ENCODE results near the gene BBS4.

Gene BBS4

DNA sequence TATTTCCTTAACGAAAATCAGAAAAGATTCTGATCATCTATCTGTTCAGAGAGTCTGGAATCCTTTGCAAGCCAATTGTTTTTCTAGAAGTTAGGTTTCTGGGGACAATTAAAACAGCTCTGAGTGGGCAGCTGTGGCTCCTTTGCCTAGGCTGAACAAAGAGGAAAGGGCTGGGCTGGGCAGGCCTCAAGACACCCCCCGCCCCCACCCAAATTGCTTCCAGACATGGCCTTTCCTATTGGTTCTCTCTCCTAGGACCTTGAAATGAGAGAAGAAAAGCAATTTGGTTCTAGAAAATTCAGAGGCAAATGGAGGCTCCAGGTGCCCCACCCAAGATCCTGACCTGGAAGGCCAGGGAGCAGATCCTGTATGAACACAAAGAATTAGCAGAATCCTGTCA, 99.8 kb downstream of the BBS4 start:
- TF ChIP-seq, protein P1, sequence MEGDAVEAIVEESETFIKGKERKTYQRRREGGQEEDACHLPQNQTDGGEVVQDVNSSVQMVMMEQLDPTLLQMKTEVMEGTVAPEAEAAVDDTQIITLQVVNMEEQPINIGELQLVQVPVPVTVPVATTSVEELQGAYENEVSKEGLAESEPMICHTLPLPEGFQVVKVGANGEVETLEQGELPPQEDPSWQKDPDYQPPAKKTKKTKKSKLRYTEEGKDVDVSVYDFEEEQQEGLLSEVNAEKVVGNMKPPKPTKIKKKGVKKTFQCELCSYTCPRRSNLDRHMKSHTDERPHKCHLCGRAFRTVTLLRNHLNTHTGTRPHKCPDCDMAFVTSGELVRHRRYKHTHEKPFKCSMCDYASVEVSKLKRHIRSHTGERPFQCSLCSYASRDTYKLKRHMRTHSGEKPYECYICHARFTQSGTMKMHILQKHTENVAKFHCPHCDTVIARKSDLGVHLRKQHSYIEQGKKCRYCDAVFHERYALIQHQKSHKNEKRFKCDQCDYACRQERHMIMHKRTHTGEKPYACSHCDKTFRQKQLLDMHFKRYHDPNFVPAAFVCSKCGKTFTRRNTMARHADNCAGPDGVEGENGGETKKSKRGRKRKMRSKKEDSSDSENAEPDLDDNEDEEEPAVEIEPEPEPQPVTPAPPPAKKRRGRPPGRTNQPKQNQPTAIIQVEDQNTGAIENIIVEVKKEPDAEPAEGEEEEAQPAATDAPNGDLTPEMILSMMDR (IDR thresholded peaks at IDR 0.05), result no peak

DNA sequence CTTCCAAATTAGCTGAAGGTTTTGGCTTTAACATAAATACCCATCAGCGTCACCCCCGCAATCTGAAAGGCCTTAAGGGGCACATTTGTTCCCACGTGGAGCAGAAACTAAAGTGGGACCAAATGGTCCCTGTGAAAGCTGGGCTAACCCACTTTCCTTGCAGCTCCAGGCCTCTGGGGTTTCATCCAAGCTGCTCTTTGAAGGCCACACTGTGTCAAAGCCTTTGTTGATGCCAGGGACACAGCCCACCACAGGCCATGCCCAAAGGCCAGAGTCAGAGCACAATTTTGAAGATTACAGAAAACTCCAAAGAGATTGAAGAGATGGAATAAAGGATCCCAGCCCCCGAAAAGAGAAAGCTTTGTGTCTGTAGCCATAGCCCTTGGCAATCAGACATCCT, 100.2 kb downstream of the BBS4 start:
- TF ChIP-seq, protein P1 (IDR thresholded peaks at IDR 0.05), result no peak

DNA sequence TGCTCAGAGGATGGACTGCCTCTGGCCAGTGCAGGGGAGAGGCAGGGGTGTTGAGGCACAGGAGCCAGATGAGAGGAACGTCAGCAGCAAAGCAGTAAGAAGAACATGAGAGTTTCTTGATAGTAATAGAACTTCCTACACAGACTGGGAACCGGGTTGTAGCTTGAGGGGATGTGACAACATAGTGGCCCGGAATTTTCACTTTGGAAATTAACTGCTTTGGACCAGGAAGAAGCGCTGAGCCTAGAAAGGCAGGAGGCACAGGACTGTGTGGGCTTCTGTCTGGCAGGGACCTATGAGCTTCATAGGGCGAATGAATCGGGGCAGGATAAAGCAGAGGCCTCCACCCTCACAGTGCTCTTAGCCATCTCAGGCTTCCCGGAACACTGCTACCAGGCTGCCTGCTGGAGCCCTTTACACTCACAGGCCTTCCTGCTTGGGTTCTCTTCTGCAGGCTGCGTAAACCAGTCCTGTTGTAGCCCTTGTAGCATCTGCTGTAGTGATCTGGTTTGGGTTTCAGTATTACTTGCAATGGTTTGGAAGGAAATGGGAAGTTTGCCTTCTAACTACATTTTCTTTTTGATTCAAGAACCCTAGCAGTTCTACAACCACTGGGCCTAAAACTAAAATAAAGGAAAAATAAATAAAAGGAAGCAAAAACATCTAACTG, 100.8 kb downstream of the BBS4 start:
- TF ChIP-seq, protein P1 (IDR thresholded peaks at IDR 0.05), result no peak

DNA sequence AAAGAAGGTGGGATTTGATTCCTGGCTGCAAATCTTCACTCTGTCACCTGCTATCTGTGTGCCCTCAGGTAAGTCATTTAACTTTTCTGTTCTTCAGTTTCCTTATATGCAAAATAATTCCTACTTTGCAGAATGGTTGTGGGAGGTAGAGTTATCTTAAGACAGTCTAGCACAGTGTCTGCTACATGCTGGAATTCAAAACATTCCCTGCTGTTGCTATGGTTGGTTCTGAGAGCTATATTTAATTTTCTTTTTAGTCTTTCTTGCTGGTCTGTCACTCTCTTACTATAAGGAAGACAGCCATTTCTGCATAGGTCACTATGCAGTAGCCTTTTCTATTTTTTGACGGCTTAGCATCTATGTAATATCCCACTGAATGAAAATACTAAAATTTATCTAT, 101.5 kb downstream of the BBS4 start:
- TF ChIP-seq, protein P1 (IDR thresholded peaks at IDR 0.05), result no peak
